ENCODE measurements around the gene CAMK1D. TPM values are rescaled to one million over a fixed set of nuclear protein-coding genes. Genes with fewer than 3 reads are reported as not detected.

Gene CAMK1D
- total and polyA plus RNA-seq, 4 experiments from 2014 or later: 5.2 to 22.2 (median 19.4) TPM

- Mint-ChIP-seq H3K4me1 (peaks cover 16 to 30% (median 27%) of the 10 kb centered on the region in 4 donors), H3K27ac (peak overlapping the region in 4 of 7 donors; percentile 2 to 75 (median 21)), H3K36me3 (peaks cover 4 to 13% of the 10 kb centered on the region in 2 donors), H3K4me3 (no peak overlapping the region), H3K9me3 (no peaks in the 10 kb centered on the region), H3K27me3 (no peaks in the 10 kb centered on the region)
- CTCF ChIA-PET (ENCODE audit: partially characterized antibody): interaction anchor here (1.9 kb wide), 1 partner anchor 47 kb away, joined by 4 read pairs; no protein-coding TSS in a partner anchor
- peaks cover 17% of the 10 kb centered on the region for H3K4me1 ChIP-seq (ENCODE audit: insufficient read depth, low read length)
- H3K27ac ChIP-seq (ENCODE audit: low read depth, low read length): no peak overlapping the region
- intact Hi-C loops (cut with micrococcal nuclease): no loop called here
- H3K4me3 ChIP-seq (ENCODE audit: low read length in 2 of 2): no peak overlapping the region
- POLR2A ChIA-PET (ENCODE audit: partially characterized antibody): interaction anchor here (2.2 kb wide), 1 partner anchor 14 kb away, joined by 7 read pairs; no protein-coding TSS in a partner anchor
- no peak for DNase-seq
- H3K27me3 ChIP-seq (ENCODE audit: insufficient read depth, low read length): no peaks in the 10 kb centered on the region
- H3K36me3 ChIP-seq (ENCODE audit: insufficient read depth, low read length): no peaks in the 10 kb centered on the region
- no peaks in the 10 kb centered on the region for H3K9me3 ChIP-seq (ENCODE audit: control insufficient read depth in 1 of 2, low read length in 2 of 2)
Measured at GRCh38 chr10:12608761-12609160, 259.4 kb downstream of the CAMK1D start.

DNA sequence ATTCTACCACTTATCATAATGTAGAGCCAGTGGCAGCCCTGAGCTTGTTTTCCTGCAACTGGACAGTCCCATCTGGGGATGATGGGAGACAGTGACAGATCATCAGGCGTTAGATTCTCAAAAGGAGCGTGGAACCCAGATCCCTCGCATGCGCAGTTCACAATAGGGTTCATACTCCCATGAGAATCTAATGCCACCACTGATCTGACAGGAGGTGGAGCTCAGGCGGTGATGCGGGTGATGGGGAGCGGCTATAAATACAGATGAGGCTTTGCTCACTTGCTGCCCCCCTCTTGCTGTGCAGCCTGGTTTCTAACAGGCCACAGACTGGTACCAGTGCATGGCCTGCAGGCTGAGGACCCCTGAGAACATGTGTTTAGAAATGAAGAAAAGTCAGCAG is 260.1 kb downstream of the CAMK1D start:
- Mint-ChIP-seq H3K4me1 (peaks cover 16 to 28% (median 25%) of the 10 kb centered on the region in 4 donors), H3K4me3 (no peak overlapping the region), H3K27ac (peak overlapping the region in 1 of 7 donors; percentile 48), H3K27me3 (no peaks in the 10 kb centered on the region), H3K9me3 (no peaks in the 10 kb centered on the region), H3K36me3 (peaks cover 4 to 13% of the 10 kb centered on the region in 2 donors)
- H3K9me3 ChIP-seq (ENCODE audit: control insufficient read depth in 1 of 2, low read length in 2 of 2): no peaks in the 10 kb centered on the region
- no peaks in the 10 kb centered on the region for H3K36me3 ChIP-seq (ENCODE audit: insufficient read depth, low read length)
- no peak for DNase-seq
- intact Hi-C loops (cut with micrococcal nuclease): no loop called here
- ChIA-PET POLR2A (ENCODE audit: partially characterized antibody) (interaction anchor here (2.2 kb wide), 1 partner anchor 14 kb away, joined by 7 read pairs; no protein-coding TSS in a partner anchor), CTCF (ENCODE audit: partially characterized antibody) (interaction anchor here (1.9 kb wide), 1 partner anchor 47 kb away, joined by 4 read pairs; no protein-coding TSS in a partner anchor)
- H3K27me3 ChIP-seq (ENCODE audit: insufficient read depth, low read length): no peaks in the 10 kb centered on the region
- peaks cover 17% of the 10 kb centered on the region for H3K4me1 ChIP-seq (ENCODE audit: insufficient read depth, low read length)
- H3K27ac ChIP-seq (ENCODE audit: low read depth, low read length): no peak overlapping the region
- H3K4me3 ChIP-seq (ENCODE audit: low read length in 2 of 2): no peak overlapping the region

DNA sequence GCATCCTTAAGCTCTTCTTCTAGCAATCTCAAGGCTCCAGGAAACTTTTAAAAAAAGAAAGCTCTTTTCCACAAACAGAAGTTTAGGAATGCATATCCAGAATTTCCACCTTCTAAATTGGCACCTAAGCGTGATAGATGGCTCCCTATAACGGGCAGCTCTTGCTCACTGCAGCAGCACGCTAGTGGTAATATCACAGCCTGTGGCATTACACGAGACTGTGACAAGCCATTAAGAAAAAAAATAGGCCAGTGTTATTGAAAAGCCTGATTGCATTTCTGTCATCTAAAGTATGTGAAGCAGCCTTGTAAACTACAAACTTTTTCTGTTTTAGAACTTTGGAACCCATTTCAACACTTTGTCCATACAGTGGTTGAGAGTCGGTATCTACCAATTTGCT is 263.8 kb downstream of the CAMK1D start:
- H3K27ac Mint-ChIP-seq: peak overlapping the region in 1 of 7 donors; percentile 27
- ChIA-PET CTCF (ENCODE audit: partially characterized antibody) (interaction anchor here (0.8 kb wide), 1 partner anchor 18 kb away, joined by 3 read pairs; no protein-coding TSS in a partner anchor), POLR2A (ENCODE audit: partially characterized antibody) (no interaction called here)
- no peaks in the 10 kb centered on the region for H3K9me3 Mint-ChIP-seq
- DNase-seq: no peak
- H3K27me3 Mint-ChIP-seq: no peaks in the 10 kb centered on the region
- Histone ChIP-seq H3K9me3 (ENCODE audit: control insufficient read depth in 1 of 2, low read length in 2 of 2) (no peaks in the 10 kb centered on the region), H3K27me3 (ENCODE audit: insufficient read depth, low read length) (no peaks in the 10 kb centered on the region), H3K4me3 (ENCODE audit: low read length in 2 of 2) (no peak overlapping the region), H3K36me3 (ENCODE audit: insufficient read depth, low read length) (no peaks in the 10 kb centered on the region), H3K27ac (ENCODE audit: low read depth, low read length) (no peak overlapping the region), H3K4me1 (ENCODE audit: insufficient read depth, low read length) (no peaks in the 10 kb centered on the region)
- intact Hi-C loops (cut with micrococcal nuclease): no loop called here
- peaks cover 0 to 8% (median under 1%) of the 10 kb centered on the region in 4 donors for H3K4me1 Mint-ChIP-seq
- no peak overlapping the region for H3K4me3 Mint-ChIP-seq
- H3K36me3 Mint-ChIP-seq: peaks cover 3 to 15% of the 10 kb centered on the region in 2 donors

GRCh38 chr10:12614177-12614995 is 265.0 kb downstream of the CAMK1D start:
- DNase-seq: no peak
- H3K27me3 Mint-ChIP-seq: no peaks in the 10 kb centered on the region
- Histone ChIP-seq H3K9me3 (ENCODE audit: control insufficient read depth in 1 of 2, low read length in 2 of 2) (no peaks in the 10 kb centered on the region), H3K4me3 (ENCODE audit: low read length in 2 of 2) (no peak overlapping the region), H3K27me3 (ENCODE audit: insufficient read depth, low read length) (no peaks in the 10 kb centered on the region), H3K36me3 (ENCODE audit: insufficient read depth, low read length) (no peaks in the 10 kb centered on the region), H3K27ac (ENCODE audit: low read depth, low read length) (no peak overlapping the region), H3K4me1 (ENCODE audit: insufficient read depth, low read length) (no peaks in the 10 kb centered on the region)
- no peak overlapping the region for H3K4me3 Mint-ChIP-seq
- ChIA-PET CTCF (ENCODE audit: partially characterized antibody) (no interaction called here), POLR2A (ENCODE audit: partially characterized antibody) (no interaction called here)
- intact Hi-C loops (cut with micrococcal nuclease): no loop called here
- peaks cover 3 to 11% of the 10 kb centered on the region in 2 donors for H3K36me3 Mint-ChIP-seq
- H3K9me3 Mint-ChIP-seq: no peaks in the 10 kb centered on the region
- H3K27ac Mint-ChIP-seq: peak overlapping the region in 1 of 7 donors; percentile 65
- H3K4me1 Mint-ChIP-seq: peaks cover 0 to 8% (median 3%) of the 10 kb centered on the region in 4 donors

GRCh38 chr10:12615296-12616220 is 266.2 kb downstream of the CAMK1D start:
- Mint-ChIP-seq H3K27me3 (no peaks in the 10 kb centered on the region), H3K4me3 (no peak overlapping the region), H3K27ac (no peak overlapping the region), H3K9me3 (no peaks in the 10 kb centered on the region), H3K36me3 (peaks cover 1 to 11% of the 10 kb centered on the region in 2 donors), H3K4me1 (peaks cover 0 to 10% (median 5%) of the 10 kb centered on the region in 4 donors)
- no peak for DNase-seq
- intact Hi-C loops (cut with micrococcal nuclease): no loop called here
- ChIA-PET CTCF (ENCODE audit: partially characterized antibody) (no interaction called here), POLR2A (ENCODE audit: partially characterized antibody) (no interaction called here)
- no peaks in the 10 kb centered on the region for H3K9me3 ChIP-seq (ENCODE audit: control insufficient read depth in 1 of 2, low read length in 2 of 2)
- H3K4me3 ChIP-seq (ENCODE audit: low read length in 2 of 2): no peak overlapping the region
- no peaks in the 10 kb centered on the region for H3K27me3 ChIP-seq (ENCODE audit: insufficient read depth, low read length)
- no peak overlapping the region for H3K27ac ChIP-seq (ENCODE audit: low read depth, low read length)
- no peaks in the 10 kb centered on the region for H3K36me3 ChIP-seq (ENCODE audit: insufficient read depth, low read length)
- H3K4me1 ChIP-seq (ENCODE audit: insufficient read depth, low read length): no peaks in the 10 kb centered on the region

DNA sequence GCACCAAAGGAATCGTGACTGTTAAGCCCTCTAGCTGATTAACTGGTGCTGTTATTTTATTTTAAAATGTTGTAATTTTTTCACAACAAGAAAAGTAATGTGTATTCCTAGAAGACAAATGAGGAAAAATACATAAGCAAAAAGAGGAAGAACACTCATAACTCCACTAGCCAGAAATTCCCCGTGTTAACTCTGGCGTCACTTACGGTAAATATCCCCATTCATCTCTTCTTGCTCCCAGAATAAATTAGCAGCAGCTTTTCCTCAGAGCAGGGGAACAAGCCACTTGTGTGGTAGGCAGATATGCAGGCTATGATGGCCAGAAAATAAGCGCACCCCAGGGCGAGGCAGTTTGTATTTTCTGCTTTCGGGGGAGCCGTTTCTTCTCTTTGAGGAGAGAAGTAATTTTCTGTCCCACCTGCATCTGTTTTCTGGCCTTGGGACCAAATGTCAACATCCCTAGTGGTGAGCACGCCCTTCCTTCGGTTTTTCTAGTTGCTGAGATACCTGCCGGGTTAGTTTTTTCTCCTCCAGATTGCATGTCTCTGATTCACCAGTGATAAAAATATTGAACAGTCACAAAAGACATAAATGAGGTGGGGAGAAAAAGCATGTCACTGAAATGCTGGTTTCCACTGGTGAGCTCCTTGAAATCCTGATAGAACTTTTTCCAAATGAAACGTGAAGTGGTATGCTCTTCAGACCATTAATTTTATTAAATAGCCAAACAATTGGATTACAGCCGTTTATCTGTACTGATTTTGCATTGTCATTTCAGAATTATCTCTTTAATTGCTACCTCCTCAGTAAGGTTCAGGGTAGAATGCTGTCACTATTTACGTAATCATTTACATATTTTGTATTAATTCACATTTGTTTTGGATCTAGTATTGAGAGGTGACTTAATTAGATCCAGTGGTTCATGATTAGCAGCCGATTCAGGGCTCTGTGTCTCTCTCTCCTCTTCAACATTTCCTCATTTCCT is 268.1 kb downstream of the CAMK1D start:
- intact Hi-C loops (cut with micrococcal nuclease): no loop called here

More for the DNA sequence above, 268.1 kb downstream of the CAMK1D start:
- peaks cover under 1 to 8% of the 10 kb centered on the region in 2 donors for H3K36me3 Mint-ChIP-seq
- H3K27me3 Mint-ChIP-seq: no peaks in the 10 kb centered on the region
- H3K27ac ChIP-seq (ENCODE audit: low read depth, low read length): no peak overlapping the region
- H3K27me3 ChIP-seq (ENCODE audit: insufficient read depth, low read length): no peaks in the 10 kb centered on the region
- no peaks in the 10 kb centered on the region for H3K9me3 Mint-ChIP-seq
- no peaks in the 10 kb centered on the region for H3K4me1 ChIP-seq (ENCODE audit: insufficient read depth, low read length)
- ChIA-PET POLR2A (ENCODE audit: partially characterized antibody) (no interaction called here), CTCF (ENCODE audit: partially characterized antibody) (interaction anchor here (1.2 kb wide), 1 partner anchor 27 kb away, joined by 3 read pairs; no protein-coding TSS in a partner anchor)
- no peak for DNase-seq
- no peak overlapping the region for H3K4me3 ChIP-seq (ENCODE audit: low read length in 2 of 2)
- peak overlapping the region in 2 of 7 donors; percentile 24 to 46 for H3K27ac Mint-ChIP-seq
- no peaks in the 10 kb centered on the region for H3K36me3 ChIP-seq (ENCODE audit: insufficient read depth, low read length)
- H3K9me3 ChIP-seq (ENCODE audit: control insufficient read depth in 1 of 2, low read length in 2 of 2): no peaks in the 10 kb centered on the region
- no peak overlapping the region for H3K4me3 Mint-ChIP-seq
- H3K4me1 Mint-ChIP-seq: peaks cover 0 to 12% (median 8%) of the 10 kb centered on the region in 4 donors
